Measurements from ENCODE around the gene DCST1.

Gene DCST1

GRCh38 chr1:155049651-155050559 lies 16.3 kb downstream of the DCST1 start:
- no peak for DNase-seq (ENCODE audit: low read depth)
- peak overlapping the region; percentile 63 for H3K4me3 ChIP-seq (ENCODE audit: low read depth, low read length)
- no peak for TF ChIP-seq CTCF (IDR thresholded peaks at IDR 0.05; ENCODE audit: low read depth, low read length, missing control alignments)

GRCh38 chr1:155050560-155051341 lies 17.1 kb downstream of the DCST1 start, which contains the start of gene ADAM15:
TSS of gene ADAM15 (plus strand) at chr1:155051316. CDS start at chr1:155051387, 71 bp downstream.
- DNase-seq (ENCODE audit: low read depth) = no peak
- TF ChIP-seq CTCF (IDR thresholded peaks at IDR 0.05; ENCODE audit: low read depth, low read length, missing control alignments) = peak; percentile 96

GRCh38 chr1:155051342-155051776 lies 17.7 kb downstream of the DCST1 start:
- peak overlapping the region; percentile 63 for H3K4me3 ChIP-seq (ENCODE audit: low read depth, low read length)
- DNase-seq (ENCODE audit: low read depth) = no peak
- no peak for TF ChIP-seq CTCF (IDR thresholded peaks at IDR 0.05; ENCODE audit: low read depth, low read length, missing control alignments)

More at GRCh38 chr1:155050560-155051341, 17.1 kb downstream of the DCST1 start, which contains the start of gene ADAM15:
- peak within 1 kb of the TSS; percentile 63 for H3K4me3 ChIP-seq (ENCODE audit: low read depth, low read length)

- TF ChIP-seq CTCF (IDR thresholded peaks at IDR 0.05; ENCODE audit: low read depth, low read length, missing control alignments) = no peak
- no peak for DNase-seq (ENCODE audit: low read depth)
- H3K4me3 ChIP-seq (ENCODE audit: low read depth, low read length) = peak overlapping the region; percentile 63
These were observed 18.3 kb downstream of the DCST1 start for GRCh38 chr1:155051777-155052398.

- no peak for DNase-seq (ENCODE audit: low read depth)
- peak; percentile 50 for TF ChIP-seq CTCF (IDR thresholded peaks at IDR 0.05; ENCODE audit: low read depth, low read length, missing control alignments)
- peak overlapping the region; percentile 63 for H3K4me3 ChIP-seq (ENCODE audit: low read depth, low read length)
These were observed 19.1 kb downstream of the DCST1 start for GRCh38 chr1:155052439-155053395.

Data from GM12864 (cell line).